Measurements from ENCODE around the gene EPHA3.
A peak's percentile ranks its signal among the peaks of the same experiment; 100 is the strongest.

EPHA3 gene

GRCh38 chr3:89145995-89146394 lies 38.6 kb downstream of the EPHA3 start:
- no peak for DNase-seq (ENCODE audit: low read depth, low spot score)

- DNase-seq (ENCODE audit: low read depth, low spot score), result no peak
These were observed 47.0 kb downstream of the EPHA3 start for GRCh38 chr3:89154416-89154815.

GRCh38 chr3:89155811-89156210 lies 48.4 kb downstream of the EPHA3 start:
- DNase-seq (ENCODE audit: low read depth, low spot score), result no peak

- no peak for DNase-seq (ENCODE audit: low read depth, low spot score)
These were observed 50.2 kb downstream of the EPHA3 start for GRCh38 chr3:89157575-89157974.

- no peak for DNase-seq (ENCODE audit: low read depth, low spot score)
These were observed 52.2 kb downstream of the EPHA3 start for GRCh38 chr3:89159605-89160004.

GRCh38 chr3:89164774-89165173 lies 57.4 kb downstream of the EPHA3 start:
- DNase-seq (ENCODE audit: low read depth, low spot score), result no peak

GRCh38 chr3:89165636-89166263 lies 58.3 kb downstream of the EPHA3 start:
- peak; percentile 45 for DNase-seq (ENCODE audit: low read depth, low spot score)

GRCh38 chr3:89171687-89172545 lies 64.5 kb downstream of the EPHA3 start:
- no peak for DNase-seq (ENCODE audit: low read depth, low spot score)

- DNase-seq (ENCODE audit: low read depth, low spot score), result no peak
These were observed 66.1 kb downstream of the EPHA3 start for GRCh38 chr3:89173546-89173945.

- DNase-seq (ENCODE audit: low read depth, low spot score), result no peak
These were observed 72.1 kb downstream of the EPHA3 start for GRCh38 chr3:89179355-89180001.

GRCh38 chr3:89180334-89180733 lies 72.9 kb downstream of the EPHA3 start:
- no peak for DNase-seq (ENCODE audit: low read depth, low spot score)

GRCh38 chr3:89182056-89182455 lies 74.6 kb downstream of the EPHA3 start:
- DNase-seq (ENCODE audit: low read depth, low spot score), result no peak

GRCh38 chr3:89184151-89184995 lies 77.0 kb downstream of the EPHA3 start:
- DNase-seq (ENCODE audit: low read depth, low spot score), result no peak

- no peak for DNase-seq (ENCODE audit: low read depth, low spot score)
These were observed 79.0 kb downstream of the EPHA3 start for GRCh38 chr3:89186456-89186855.

- DNase-seq (ENCODE audit: low read depth, low spot score), result no peak
These were observed 91.2 kb downstream of the EPHA3 start for GRCh38 chr3:89198591-89198990.

GRCh38 chr3:89212619-89213018 lies 105.2 kb downstream of the EPHA3 start:
- no peak for DNase-seq (ENCODE audit: low read depth, low spot score)

GRCh38 chr3:89216016-89216739 lies 108.8 kb downstream of the EPHA3 start:
- DNase-seq (ENCODE audit: low read depth, low spot score), result no peak

GRCh38 chr3:89217148-89217685 lies 109.8 kb downstream of the EPHA3 start:
- no peak for DNase-seq (ENCODE audit: low read depth, low spot score)

- DNase-seq (ENCODE audit: low read depth, low spot score), result no peak
These were observed 114.5 kb downstream of the EPHA3 start for GRCh38 chr3:89221924-89222323.

GRCh38 chr3:89223188-89223587 lies 115.8 kb downstream of the EPHA3 start:
- no peak for DNase-seq (ENCODE audit: low read depth, low spot score)

GRCh38 chr3:89227218-89227617 lies 119.8 kb downstream of the EPHA3 start:
- DNase-seq (ENCODE audit: low read depth, low spot score), result no peak

Data from iPS DF 19.7 (cell line).